Activated T-cell treated with anti-CD3 and anti-CD28 coated beads, Interleukin-2, amount 50 U/mL, for 1 hour (primary cell): ENCODE measurements around the gene DUS3L.

Experiments used
- DNase-seq: peaks from one replicate; pipeline ENCODE4 v3.0.0-alpha.2; 2020

DUS3L gene

GRCh38 chr19:5821521-5822180 is 30.7 kb upstream of the DUS3L start:
- no peak for DNase-seq

- no peak for DNase-seq
Observed at GRCh38 chr19:5820785-5821184, 29.8 kb upstream of the DUS3L start.

- DNase-seq, result no peak
Observed at GRCh38 chr19:5818594-5818993, 27.6 kb upstream of the DUS3L start.

GRCh38 chr19:5817218-5817617 is 26.3 kb upstream of the DUS3L start:
- no peak for DNase-seq

GRCh38 chr19:5814852-5815246 is 23.9 kb upstream of the DUS3L start:
- no peak for DNase-seq

- DNase-seq, result no peak
Observed at GRCh38 chr19:5814123-5814851, 23.3 kb upstream of the DUS3L start.

- DNase-seq, result no peak
Observed at GRCh38 chr19:5811117-5811516, 20.2 kb upstream of the DUS3L start.

GRCh38 chr19:5809469-5809868 is 18.5 kb upstream of the DUS3L start:
- no peak for DNase-seq

- DNase-seq, result no peak
Observed at GRCh38 chr19:5809053-5809452, 18.1 kb upstream of the DUS3L start.

GRCh38 chr19:5808120-5808816 is 17.3 kb upstream of the DUS3L start:
- DNase-seq, result no peak

- no peak for DNase-seq
Observed at GRCh38 chr19:5806905-5807304, 15.9 kb upstream of the DUS3L start.

GRCh38 chr19:5806133-5806489 is 15.1 kb upstream of the DUS3L start:
- DNase-seq, result no peak

GRCh38 chr19:5805462-5806132 is 14.6 kb upstream of the DUS3L start:
- peak; percentile 72 for DNase-seq

GRCh38 chr19:5804516-5805461 is 13.8 kb upstream of the DUS3L start, which contains the start of gene NRTN:
NRTN (plus strand) TSS chr19:5805067; CDS start chr19:5824166, 19,099 bp downstream.
- DNase-seq, result peak; percentile 69

- peak; percentile 97 for DNase-seq
Observed at GRCh38 chr19:5803752-5804515, 13.0 kb upstream of the DUS3L start.

GRCh38 chr19:5803441-5803751 is 12.4 kb upstream of the DUS3L start:
- no peak for DNase-seq

- DNase-seq, result no peak
Observed at GRCh38 chr19:5801796-5802619, 11.0 kb upstream of the DUS3L start.

GRCh38 chr19:5800361-5801270 is 9.7 kb upstream of the DUS3L start:
- DNase-seq, result no peak
